ENCODE results near the gene IL17RC.
"Not testable (repeated sequence)": the region's sequence is repeated elsewhere in the genome, so short reads cannot be mapped to it uniquely, and the experiment has no call there.

The IL17RC gene

GRCh38 chr3:9916734-9917680 is at the start of gene IL17RC:
Gene IL17RC, plus strand, starts transcription at chr3:9917098. Its CDS starts 218 bp downstream, at chr3:9917316.
- peak; percentile 76 for DNase-seq

- no peak for DNase-seq
Observed at GRCh38 chr3:9867106-9867505, 49.8 kb upstream of the IL17RC start.

GRCh38 chr3:9869955-9870354 is 46.9 kb upstream of the IL17RC start:
- no peak for DNase-seq

- DNase-seq, result no peak
Observed at GRCh38 chr3:9870978-9871377, 45.9 kb upstream of the IL17RC start.

GRCh38 chr3:9872067-9872466 is 44.8 kb upstream of the IL17RC start:
- DNase-seq, result not testable (repeated sequence)

GRCh38 chr3:9875448-9875847 is 41.5 kb upstream of the IL17RC start:
- DNase-seq, result peak; percentile 70

GRCh38 chr3:9876255-9876654 is 40.6 kb upstream of the IL17RC start:
- DNase-seq, result not testable (repeated sequence)

- no peak for DNase-seq
Observed at GRCh38 chr3:9876991-9877390, 39.9 kb upstream of the IL17RC start.

- DNase-seq, result no peak
Observed at GRCh38 chr3:9878700-9879099, 38.2 kb upstream of the IL17RC start.

- DNase-seq, result no peak
Observed at GRCh38 chr3:9879830-9880549, 36.9 kb upstream of the IL17RC start, which contains the start of gene CIDEC. Gene CIDEC, minus strand, starts transcription at chr3:9880253. Its CDS starts 1,767 bp downstream, at chr3:9878486.

- peak; percentile 6 for DNase-seq
Observed at GRCh38 chr3:9881441-9881840, 35.5 kb upstream of the IL17RC start.

GRCh38 chr3:9883706-9884554 is 33.0 kb upstream of the IL17RC start:
- DNase-seq, result no peak

- DNase-seq, result no peak
Observed at GRCh38 chr3:9884555-9885165, 32.2 kb upstream of the IL17RC start.

- no peak for DNase-seq
Observed at GRCh38 chr3:9886328-9886727, 30.6 kb upstream of the IL17RC start.

- no peak for DNase-seq
Observed at GRCh38 chr3:9887480-9887879, 29.4 kb upstream of the IL17RC start.

- DNase-seq, result no peak
Observed at GRCh38 chr3:9888540-9888939, 28.4 kb upstream of the IL17RC start.

- no peak for DNase-seq
Observed at GRCh38 chr3:9889405-9889804, 27.5 kb upstream of the IL17RC start.

- DNase-seq, result peak; percentile 50
Observed at GRCh38 chr3:9890249-9891071, 26.4 kb upstream of the IL17RC start, which contains the start of gene JAGN1. Gene JAGN1, plus strand, starts transcription at chr3:9890610. Its CDS starts 113 bp downstream, at chr3:9890723.

- no peak for DNase-seq
Observed at GRCh38 chr3:9891072-9891622, 25.8 kb upstream of the IL17RC start.

GRCh38 chr3:9893739-9894138 is 23.2 kb upstream of the IL17RC start:
- DNase-seq, result no peak

GRCh38 chr3:9895715-9896114 is 21.2 kb upstream of the IL17RC start:
- not testable (repeated sequence) for DNase-seq

All from NCI-H510A treated with DMSO at 0.1 percent for 48 hours (cell line).